ENCODE data around the gene GFOD1. TPM values are rescaled to one million over a fixed set of nuclear protein-coding genes. Genes with fewer than 3 reads are reported as not detected.

The GFOD1 gene
- total RNA-seq, 1 experiment from 2014 or later = 6.1 TPM

GRCh38 chr6:13453771-13454251 lies 33.6 kb downstream of the GFOD1 start:
- no peak for TF ChIP-seq CTCF (conservative IDR thresholded peaks at IDR 0.05)
- Histone ChIP-seq H3K23me2 (ENCODE audit: insufficient read length, low read depth, low read length, poor library complexity, severe bottlenecking) (no peaks in the 10 kb centered on the region), H2AFZ (ENCODE audit: low read length) (no peak overlapping the region), H3K18ac (ENCODE audit: insufficient read length, low read depth, low read length) (no peak overlapping the region), H2BK12ac (ENCODE audit: insufficient read length, low read depth, low read length) (no peak overlapping the region), H3K27ac (ENCODE audit: insufficient read length, low read depth, low read length) (no peak overlapping the region), H3K14ac (ENCODE audit: insufficient read depth, low read length) (no peak overlapping the region), H3K4me1 (ENCODE audit: insufficient read depth, low read length) (no peaks in the 10 kb centered on the region), H2BK5ac (ENCODE audit: insufficient read length, low read length) (no peak overlapping the region), H3K79me2 (ENCODE audit: insufficient read depth, low read length) (no peaks in the 10 kb centered on the region; the same call in 1 of the 2 replicates), H4K5ac (ENCODE audit: insufficient read length, low read depth, low read length) (no peak overlapping the region), H2BK20ac (ENCODE audit: low read depth, low read length, poor library complexity, severe bottlenecking) (no peak overlapping the region), H2BK15ac (ENCODE audit: low read depth, low read length) (no peak overlapping the region), H3K4ac (ENCODE audit: low read depth, low read length) (no peak overlapping the region), H3K56ac (ENCODE audit: insufficient read length, low read depth, low read length) (no peak overlapping the region), H3T11ph (ENCODE audit: low read length) (no peak overlapping the region), H3K9ac (ENCODE audit: extremely low read depth, insufficient read length, low read length) (no peak overlapping the region), H2AK5ac (ENCODE audit: insufficient read length, low read length) (no peak overlapping the region), H2BK120ac (ENCODE audit: low read depth, low read length, poor library complexity, severe bottlenecking) (no peak overlapping the region), H3K9me3 (ENCODE audit: control insufficient read depth, low read depth, low read length) (no peaks in the 10 kb centered on the region), H4K91ac (ENCODE audit: insufficient read length, low read depth, low read length) (no peak overlapping the region), H3K79me1 (ENCODE audit: insufficient read depth, low read depth, low read length, poor library complexity, severe bottlenecking) (no peaks in the 10 kb centered on the region), H3K23ac (ENCODE audit: insufficient read length, low read depth, low read length) (no peak overlapping the region), H3K4me2 (ENCODE audit: insufficient read depth, insufficient read length, low read length) (no peak overlapping the region), H3K27me3 (ENCODE audit: insufficient read depth, low read length) (no peaks in the 10 kb centered on the region), H4K8ac (replicated peaks; ENCODE audit: insufficient read length, low read depth, low read length) (no peak overlapping the region), H4K20me1 (ENCODE audit: control insufficient read depth, insufficient read depth, insufficient read length) (no peaks in the 10 kb centered on the region)
- Mint-ChIP-seq H3K4me3 (no peak overlapping the region), H3K4me1 (peaks cover 13 to 21% of the 10 kb centered on the region in 2 experiments; a peak in 3 of 4 replicates), H3K9me3 (peaks cover 5 to 6% of the 10 kb centered on the region in 2 experiments; a peak in 3 of 5 replicates), H3K27ac (peak overlapping the region in 1 of 3 experiments; percentile 22; a peak in 1 of 7 replicates), H3K27me3 (ENCODE audit: low read depth) (no peaks in the 10 kb centered on the region; the same call in 1 of the 2 replicates), H3K36me3 (ENCODE audit: insufficient read depth in 1 of 3, low read depth in 3 of 3) (peaks cover 4 to 5% (median 5%) of the 10 kb centered on the region in 3 experiments; a peak in 4 of 7 replicates)
- no CpG with 5 or more reads among the region's 2 CpGs for WGBS (ENCODE audit: extremely low coverage, insufficient read length, low lambda C conversion rate)
- no peak for DNase-seq
